Endometrial microvascular endothelial cells (primary cell): ENCODE data around the gene GRWD1. TPM values are rescaled to one million over a fixed set of nuclear protein-coding genes. Genes with fewer than 3 reads are reported as not detected.

Experiments used
- in situ Hi-C: cut with HindIII; loops from 2 replicates; pipeline ENCODE4 v1.10.0; 2017; ENCODE audit warnings: low sequenced_read_pairs, low pct_unique_long_range_greater_than_20kb; ENCODE audit errors: inconsistent ontology term
- total RNA-seq: library from RNA; depleted of rRNA; stranded (reverse); fragments of >200 nt; gene quantifications from one replicate; pipeline ENCODE4 v1.2.3, GENCODE V29; 2015; ENCODE audit errors: inconsistent ontology term

The GRWD1 gene
- total RNA-seq, 1 donor from 2014 or later, result 84.6 TPM

GRCh38 chr19:48452289-48453190 lies 6.8 kb downstream of the GRWD1 start:
- in situ Hi-C loops, result loop anchor here (25.0 kb wide), 1 partner anchor 160 kb away; the partner anchor contains the start of genes FAM83E, RPL18, SPACA4 and SPHK2

GRCh38 chr19:48454150-48454730 lies 8.5 kb downstream of the GRWD1 start:
- in situ Hi-C loops, result loop anchor here (25.0 kb wide), 1 partner anchor 158 kb away; the partner anchor contains the start of genes FAM83E, RPL18, SPACA4 and SPHK2

GRCh38 chr19:48455171-48455907 lies 9.6 kb downstream of the GRWD1 start, which contains the start of gene KCNJ14:
TSS of gene KCNJ14 (plus strand) at chr19:48455574. CDS start at chr19:48461725, 6,151 bp downstream.
- in situ Hi-C loops, result loop anchor here (25.0 kb wide), 1 partner anchor 157 kb away; the partner anchor contains the start of genes FAM83E, RPL18, SPACA4 and SPHK2

- in situ Hi-C loops, result loop anchor here (25.0 kb wide), 1 partner anchor 156 kb away; the partner anchor contains the start of genes FAM83E, RPL18, SPACA4 and SPHK2
Observed at GRCh38 chr19:48455908-48456562, 10.3 kb downstream of the GRWD1 start.

- in situ Hi-C loops, result loop anchor here (25.0 kb wide), 1 partner anchor 155 kb away; the partner anchor contains the start of genes FAM83E, RPL18, SPACA4 and SPHK2
Observed at GRCh38 chr19:48456864-48457263, 11.1 kb downstream of the GRWD1 start.

- in situ Hi-C loops, result loop anchor here (25.0 kb wide), 1 partner anchor 154 kb away; the partner anchor contains the start of genes FAM83E, RPL18, SPACA4 and SPHK2
Observed at GRCh38 chr19:48458016-48458415, 12.2 kb downstream of the GRWD1 start.

GRCh38 chr19:48461651-48461981 lies 15.8 kb downstream of the GRWD1 start:
- in situ Hi-C loops, result loop anchor here (25.0 kb wide), 1 partner anchor 151 kb away; the partner anchor contains the start of genes FAM83E, RPL18, SPACA4 and SPHK2

- in situ Hi-C loops, result loop anchor here (25.0 kb wide), 1 partner anchor 150 kb away; the partner anchor contains the start of genes FAM83E, RPL18, SPACA4 and SPHK2
Observed at GRCh38 chr19:48461982-48462655, 16.3 kb downstream of the GRWD1 start.

GRCh38 chr19:48465215-48465614 lies 19.4 kb downstream of the GRWD1 start:
- in situ Hi-C loops, result loop anchor here (25.0 kb wide), 1 partner anchor 147 kb away; the partner anchor contains the start of genes FAM83E, RPL18, SPACA4 and SPHK2

- in situ Hi-C loops, result loop anchor here (25.0 kb wide), 1 partner anchor 146 kb away; the partner anchor contains the start of genes FAM83E, RPL18, SPACA4 and SPHK2
Observed at GRCh38 chr19:48466561-48467325, 21.0 kb downstream of the GRWD1 start.

GRCh38 chr19:48468772-48469288 lies 23.0 kb downstream of the GRWD1 start:
- in situ Hi-C loops, result loop anchor here (25.0 kb wide), 1 partner anchor 143 kb away; the partner anchor contains the start of genes FAM83E, RPL18, SPACA4 and SPHK2

- in situ Hi-C loops, result loop anchor here (25.0 kb wide), 1 partner anchor 143 kb away; the partner anchor contains the start of genes FAM83E, RPL18, SPACA4 and SPHK2
Observed at GRCh38 chr19:48469289-48469881, 23.6 kb downstream of the GRWD1 start, which contains the start of gene CYTH2. TSS of gene CYTH2 (plus strand) at chr19:48469369. CDS start at chr19:48469508, 139 bp downstream.

GRCh38 chr19:48469934-48470680 lies 24.3 kb downstream of the GRWD1 start:
- in situ Hi-C loops, result loop anchor here (25.0 kb wide), 1 partner anchor 142 kb away; the partner anchor contains the start of genes FAM83E, RPL18, SPACA4 and SPHK2

GRCh38 chr19:48470856-48471255 lies 25.1 kb downstream of the GRWD1 start:
- in situ Hi-C loops, result loop anchor here (25.0 kb wide), 1 partner anchor 141 kb away; the partner anchor contains the start of genes FAM83E, RPL18, SPACA4 and SPHK2

GRCh38 chr19:48471836-48472235 lies 26.1 kb downstream of the GRWD1 start:
- in situ Hi-C loops, result loop anchor here (25.0 kb wide), 1 partner anchor 140 kb away; the partner anchor contains the start of genes FAM83E, RPL18, SPACA4 and SPHK2
